Thyroid gland (tissue), 4 donors: Measurements from ENCODE around the gene RPRD1B. TPM values are rescaled to one million over a fixed set of nuclear protein-coding genes. Genes with fewer than 3 reads are reported as not detected.

Experiments used
- DNase-seq, 2 donors: peaks; one replicate each; pipeline ENCODE4 v3.0.0-alpha.2; 2019
- H3K27ac ChIP-seq, 3 donors: fragments of 200-600 bp; sonication (generic); 1 replicate in 2 of 3; 2 replicates in 1 of 3; pipeline ENCODE4 v1.5.1; 2016 to 2019; ENCODE audit warnings: mild to moderate bottlenecking in 1 of 3, moderate library complexity in 1 of 3
- H3K27me3 ChIP-seq: fragments of 200-600 bp; sonication (generic); one replicate; pipeline ENCODE4 v1.5.1; 2019
- H3K36me3 ChIP-seq, 2 donors: fragments of 200-600 bp; sonication (generic); one replicate each; pipeline ENCODE4 v1.5.1; 2016 to 2019
- H3K4me1 ChIP-seq, 2 donors: fragments of 200-600 bp; sonication (generic); one replicate each; pipeline ENCODE4 v1.5.1; 2017 to 2019
- H3K4me3 ChIP-seq, 3 donors: fragments of 200-600 bp; sonication (generic); replicated peaks in 1 of 3; 1 replicate in 2 of 3; 2 replicates in 1 of 3; pipeline ENCODE4 v1.5.1; 2016; ENCODE audit warnings: mild to moderate bottlenecking in 1 of 3
- H3K9me3 ChIP-seq: fragments of 200-600 bp; sonication (generic); one replicate; pipeline ENCODE4 v1.5.1; 2017
- POLR2A ChIP-seq, 2 donors: fragments of 450-650 bp; IDR thresholded peaks; one replicate each; pipeline ENCODE4 v1.6.1; 2017; ENCODE audit warnings: antibody characterized with exemption in 2 of 2, mild to moderate bottlenecking in 2 of 2, moderate library complexity in 1 of 2
- WGBS, 2 donors: methylation state at CpG; one replicate each; pipeline ENCODE4 v1.1.5; 2017; 5-methylcytosine and 5-hydroxymethylcytosine counted together
- intact Hi-C: fragments of 100-400 bp; cut with DNase I; formaldehyde crosslinking; loops from one replicate; pipeline ENCODE4 v1.15.1; 2023
- total RNA-seq, 4 donors: library from RNA; depleted of rRNA; stranded (reverse); fragments of >200 nt; gene quantifications; one replicate each; pipeline ENCODE4 v1.2.3, GENCODE V29; 2016
- TF ChIP-seq, protein P1 (sequence below), 6 experiments: fragments of 200-600 bp in 3 of 6; fragments of 450-650 bp in 3 of 6; sonication (generic) in 3 of 6; IDR thresholded peaks; one replicate each; pipeline ENCODE4 v1.5.1; 2016 to 2019; ENCODE audit warnings: antibody characterized with exemption in 6 of 6, mild to moderate bottlenecking in 2 of 6, inconsistent platforms in 1 of 6, moderate library complexity in 1 of 6

Gene RPRD1B
- total RNA-seq, 4 donors from 2014 or later, result 24.2 to 58.9 (median 27.0) TPM

DNA sequence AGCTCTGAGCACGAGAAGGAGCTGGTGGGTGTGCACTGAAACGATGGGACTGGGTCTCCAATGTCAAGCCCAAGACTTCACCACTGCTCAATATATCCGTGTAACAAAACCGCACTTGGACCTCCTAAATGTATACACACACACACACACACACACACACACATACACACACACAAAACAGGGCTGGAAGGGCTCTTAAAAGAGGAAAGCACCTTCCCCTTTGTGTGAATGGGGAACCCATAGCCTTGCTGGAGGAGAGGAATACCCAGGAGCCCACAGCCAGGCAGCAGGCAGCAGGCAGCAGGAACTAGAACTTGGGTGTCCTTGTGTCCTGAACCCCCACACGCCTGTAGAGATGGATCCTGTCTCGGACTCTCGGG lies 101.7 kb downstream of the RPRD1B start:
- no peak overlapping the region for H3K4me3 ChIP-seq
- no peak for DNase-seq
- TF ChIP-seq POLR2A (IDR thresholded peaks at IDR 0.05), result no peak
- TF ChIP-seq, protein P1, sequence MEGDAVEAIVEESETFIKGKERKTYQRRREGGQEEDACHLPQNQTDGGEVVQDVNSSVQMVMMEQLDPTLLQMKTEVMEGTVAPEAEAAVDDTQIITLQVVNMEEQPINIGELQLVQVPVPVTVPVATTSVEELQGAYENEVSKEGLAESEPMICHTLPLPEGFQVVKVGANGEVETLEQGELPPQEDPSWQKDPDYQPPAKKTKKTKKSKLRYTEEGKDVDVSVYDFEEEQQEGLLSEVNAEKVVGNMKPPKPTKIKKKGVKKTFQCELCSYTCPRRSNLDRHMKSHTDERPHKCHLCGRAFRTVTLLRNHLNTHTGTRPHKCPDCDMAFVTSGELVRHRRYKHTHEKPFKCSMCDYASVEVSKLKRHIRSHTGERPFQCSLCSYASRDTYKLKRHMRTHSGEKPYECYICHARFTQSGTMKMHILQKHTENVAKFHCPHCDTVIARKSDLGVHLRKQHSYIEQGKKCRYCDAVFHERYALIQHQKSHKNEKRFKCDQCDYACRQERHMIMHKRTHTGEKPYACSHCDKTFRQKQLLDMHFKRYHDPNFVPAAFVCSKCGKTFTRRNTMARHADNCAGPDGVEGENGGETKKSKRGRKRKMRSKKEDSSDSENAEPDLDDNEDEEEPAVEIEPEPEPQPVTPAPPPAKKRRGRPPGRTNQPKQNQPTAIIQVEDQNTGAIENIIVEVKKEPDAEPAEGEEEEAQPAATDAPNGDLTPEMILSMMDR (IDR thresholded peaks at IDR 0.05), result no peak
- no peaks in the 10 kb centered on the region for H3K9me3 ChIP-seq
- intact Hi-C loops, result no loop called here
- H3K36me3 ChIP-seq, result no peaks in the 10 kb centered on the region
- no peaks in the 10 kb centered on the region for H3K27me3 ChIP-seq
- peak overlapping the region in 2 of 3 donors; percentile 6 to 40 for H3K27ac ChIP-seq
- H3K4me1 ChIP-seq, result peaks cover 0 to 13% of the 10 kb centered on the region in 2 donors
- 87% methylated on average over 7 of the region's 7 CpGs for WGBS, 2 donors

DNA sequence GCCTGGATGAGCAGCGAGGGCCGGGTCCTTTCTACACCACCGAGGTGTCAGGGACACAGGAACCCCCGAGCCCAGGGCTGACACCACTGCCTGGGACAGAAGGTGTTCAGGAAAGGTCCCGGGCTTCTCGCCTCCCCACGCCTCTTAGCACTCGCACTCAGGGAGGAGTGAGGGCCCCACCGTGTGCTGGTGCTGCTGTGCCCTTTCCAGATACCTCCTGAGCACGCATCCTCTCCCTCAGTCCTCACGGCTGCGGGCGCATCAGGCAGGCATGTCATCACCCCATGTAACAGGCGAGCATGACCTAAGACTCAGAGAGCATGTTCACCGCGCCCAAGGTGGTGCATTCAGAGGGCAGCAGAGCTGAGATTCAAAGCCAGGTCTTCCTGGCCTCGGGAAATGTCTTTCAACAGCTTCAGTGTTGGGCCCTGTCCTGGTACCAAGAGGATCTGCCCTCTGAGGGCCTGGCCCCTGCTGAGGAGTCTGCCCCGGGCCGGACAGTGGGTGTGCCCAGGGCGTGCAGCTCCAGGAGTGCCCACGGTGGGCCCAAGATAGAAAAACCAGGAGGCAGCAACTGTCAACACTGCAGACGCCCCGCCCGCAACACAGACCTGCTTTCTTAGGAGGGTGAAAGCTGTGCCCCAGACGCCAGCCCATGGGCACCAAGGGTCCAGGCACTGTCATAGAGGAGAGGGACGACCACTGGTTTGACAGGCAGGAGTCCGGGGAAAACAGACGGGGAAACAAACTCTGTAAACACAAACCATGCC lies 102.3 kb downstream of the RPRD1B start:
- no peaks in the 10 kb centered on the region for H3K9me3 ChIP-seq
- no peaks in the 10 kb centered on the region for H3K27me3 ChIP-seq
- peaks cover 0 to 13% of the 10 kb centered on the region in 2 donors for H3K4me1 ChIP-seq
- no peaks in the 10 kb centered on the region for H3K36me3 ChIP-seq
- no peak for DNase-seq
- H3K4me3 ChIP-seq, result no peak overlapping the region
- 87 to 93% methylated on average over 17 to 21 of the region's 28 CpGs for WGBS, 2 donors
- no peak overlapping the region for H3K27ac ChIP-seq
- intact Hi-C loops, result no loop called here
- TF ChIP-seq, protein P1 (IDR thresholded peaks at IDR 0.05), result no peak
- no peak for TF ChIP-seq POLR2A (IDR thresholded peaks at IDR 0.05)

DNA sequence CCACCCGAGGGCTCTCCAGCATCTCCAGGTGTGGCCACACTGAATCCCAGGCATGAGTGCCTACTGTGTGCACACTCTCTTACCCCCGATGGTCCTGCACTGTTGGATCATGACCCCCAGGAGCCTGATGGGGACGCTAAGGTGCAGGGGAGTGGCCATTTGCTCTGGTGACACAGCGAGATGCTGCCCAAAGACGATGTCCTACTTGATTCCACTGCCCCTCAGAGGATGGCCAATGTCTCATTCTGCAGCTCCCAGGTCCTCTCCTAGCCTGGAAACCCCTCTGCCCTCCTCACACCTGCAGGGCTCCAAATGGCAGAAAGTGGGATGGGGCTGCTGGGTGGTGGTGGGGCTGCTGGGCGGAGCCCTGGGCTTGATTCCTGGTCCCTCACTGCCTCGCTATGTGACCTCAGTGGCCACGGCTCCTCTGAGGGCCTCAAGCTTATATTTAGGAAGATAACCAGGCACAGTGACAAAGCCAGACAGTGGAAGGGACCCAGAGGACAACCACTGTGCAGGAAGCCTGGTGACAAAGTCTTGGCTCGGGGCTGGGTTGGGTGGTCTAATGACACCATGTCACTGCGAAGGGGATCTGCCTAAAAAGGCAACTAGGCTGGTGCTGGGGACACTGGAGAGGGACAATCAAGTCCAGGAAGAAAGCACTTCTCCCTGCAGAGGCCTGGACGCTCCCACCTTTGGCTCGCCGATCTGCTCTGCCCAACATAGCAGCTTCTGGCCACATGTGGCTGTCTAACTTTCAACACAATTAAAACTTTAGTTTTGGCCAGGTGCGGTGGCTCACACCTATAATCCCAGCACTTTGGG lies 103.1 kb downstream of the RPRD1B start:
- WGBS, 2 donors, result 90 to 96% methylated on average over 10 to 11 of the region's 14 CpGs
- H3K4me1 ChIP-seq, result peaks cover 0 to 13% of the 10 kb centered on the region in 2 donors
- no peaks in the 10 kb centered on the region for H3K36me3 ChIP-seq
- H3K27ac ChIP-seq, result no peak overlapping the region
- no peak for DNase-seq
- intact Hi-C loops, result no loop called here
- H3K4me3 ChIP-seq, result no peak overlapping the region
- H3K27me3 ChIP-seq, result no peaks in the 10 kb centered on the region
- no peaks in the 10 kb centered on the region for H3K9me3 ChIP-seq
- TF ChIP-seq, protein P1 (IDR thresholded peaks at IDR 0.05), result no peak
- no peak for TF ChIP-seq POLR2A (IDR thresholded peaks at IDR 0.05)

DNA sequence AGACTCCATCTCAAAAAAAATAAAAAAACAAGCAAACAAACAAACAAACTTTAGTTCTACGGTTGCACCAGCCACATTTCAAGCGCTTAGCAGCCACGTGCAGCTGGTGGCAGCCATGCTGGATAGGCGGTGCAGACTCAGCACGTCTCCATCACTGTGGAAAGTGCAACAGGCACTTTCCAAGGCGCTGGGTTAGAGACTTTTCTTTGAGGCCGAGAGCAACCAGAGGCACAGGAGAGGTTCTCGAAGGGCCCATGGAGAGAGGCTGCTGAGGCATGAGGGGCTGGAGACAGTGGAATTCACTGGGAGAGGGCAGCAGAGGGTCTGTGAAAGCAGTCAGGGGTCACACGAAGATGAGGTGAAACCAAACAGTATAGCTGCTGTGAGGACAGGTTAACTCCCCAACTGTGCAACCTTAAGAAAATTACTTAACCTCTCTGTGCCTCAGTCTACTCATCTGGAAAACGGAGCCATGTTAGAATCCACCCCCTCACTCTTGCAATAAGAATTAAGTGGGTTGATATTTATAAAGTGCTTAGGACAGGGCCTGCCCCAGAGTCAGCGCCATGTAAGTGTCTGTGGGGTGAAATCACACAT lies 104.0 kb downstream of the RPRD1B start:
- Histone ChIP-seq H3K4me1 (peaks cover 0 to 13% of the 10 kb centered on the region in 2 donors), H3K9me3 (no peaks in the 10 kb centered on the region), H3K36me3 (no peaks in the 10 kb centered on the region), H3K27me3 (no peaks in the 10 kb centered on the region), H3K4me3 (no peak overlapping the region), H3K27ac (no peak overlapping the region)
- no peak for DNase-seq
- intact Hi-C loops, result no loop called here
- TF ChIP-seq, protein P1 (IDR thresholded peaks at IDR 0.05), result no peak
- TF ChIP-seq POLR2A (IDR thresholded peaks at IDR 0.05), result no peak
- 93 to 95% methylated on average over 11 of the region's 11 CpGs for WGBS, 2 donors
